Measurements from ENCODE around the gene GTF2E1. TPM values are rescaled to one million over a fixed set of nuclear protein-coding genes. Genes with fewer than 3 reads are reported as not detected.
A peak's percentile ranks its signal among the peaks of the same experiment; 100 is the strongest.

GTF2E1 gene
- total and polyA plus RNA-seq, 2 donors (not counting 1 experiment from before 2014, with no cell fraction given), result 11.5 to 15.7 TPM

DNA sequence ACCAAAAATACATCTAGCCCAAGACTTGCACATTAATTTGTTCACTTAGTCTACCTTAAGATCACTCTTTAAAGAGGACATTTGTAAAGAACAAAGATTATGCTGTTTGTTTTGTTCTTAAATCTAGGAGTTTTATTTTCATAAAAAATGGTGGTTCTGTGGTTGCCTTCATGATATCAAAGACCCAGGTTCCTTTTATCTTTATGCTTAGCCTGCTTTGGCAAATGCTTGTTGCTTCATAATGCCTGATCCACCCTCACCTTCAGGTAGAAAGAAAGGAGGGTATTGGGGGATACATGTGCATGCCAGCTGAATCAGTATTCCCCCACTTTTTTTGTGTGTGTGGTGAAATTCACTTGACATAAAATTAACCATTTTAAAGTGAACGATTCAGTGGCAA is 48.5 kb downstream of the GTF2E1 start:
- H4K20me1 ChIP-seq (ENCODE audit: control insufficient read depth, extremely low read depth, insufficient read depth, low read length), result no peaks in the 10 kb centered on the region
- H3K4me2 ChIP-seq (ENCODE audit: extremely low read depth, insufficient read depth, low read length), result no peak overlapping the region
- H3K4me1 ChIP-seq (ENCODE audit: control insufficient read depth, extremely low read depth, insufficient read depth, low read length), result peaks cover 5% of the 10 kb centered on the region
- no peaks in the 10 kb centered on the region for H3K36me3 ChIP-seq (ENCODE audit: control insufficient read depth, insufficient read depth, low read length)
- no peak for DNase-seq (ENCODE audit: low read depth in 2 of 2)
- no peaks in the 10 kb centered on the region for H3K79me2 ChIP-seq (ENCODE audit: control insufficient read depth, insufficient read depth, low read length)
- H3K9me3 ChIP-seq (ENCODE audit: control insufficient read depth, insufficient read depth, low read depth, low read length), result no peaks in the 10 kb centered on the region
- H3K4me3 ChIP-seq (replicated peaks in 1 of 4; ENCODE audit: control extremely low read depth in 1 of 4, insufficient read depth in 1 of 4, low read depth in 3 of 4, low read length in 4 of 4), result no peak overlapping the region
- no peak overlapping the region for H2AFZ ChIP-seq (ENCODE audit: low read length)
- H3K9ac ChIP-seq (ENCODE audit: insufficient read depth, low read length), result no peak overlapping the region
- TF ChIP-seq EZH2 (IDR thresholded peaks at IDR 0.05; ENCODE audit: low read length, missing control alignments), result no peak
- TF ChIP-seq CTCF (conservative IDR thresholded peaks at IDR 0.05 in 1 of 2, IDR thresholded peaks at IDR 0.05 in 1 of 2; ENCODE audit: low read depth in 1 of 2, low read length in 2 of 2), result no peak
- no peaks in the 10 kb centered on the region for H3K27me3 ChIP-seq (ENCODE audit: control insufficient read depth, insufficient read depth, low read length)
- no peak overlapping the region for H3K27ac ChIP-seq (ENCODE audit: insufficient read depth, low read length)

GRCh38 chr3:120791913-120792312 is 49.4 kb downstream of the GTF2E1 start:
- Histone ChIP-seq H3K9me3 (ENCODE audit: control insufficient read depth, insufficient read depth, low read depth, low read length) (no peaks in the 10 kb centered on the region), H3K4me2 (ENCODE audit: extremely low read depth, insufficient read depth, low read length) (no peak overlapping the region), H3K27ac (ENCODE audit: insufficient read depth, low read length) (no peak overlapping the region), H3K27me3 (ENCODE audit: control insufficient read depth, insufficient read depth, low read length) (no peaks in the 10 kb centered on the region), H3K36me3 (ENCODE audit: control insufficient read depth, insufficient read depth, low read length) (no peaks in the 10 kb centered on the region), H4K20me1 (ENCODE audit: control insufficient read depth, extremely low read depth, insufficient read depth, low read length) (no peaks in the 10 kb centered on the region), H2AFZ (ENCODE audit: low read length) (no peak overlapping the region), H3K9ac (ENCODE audit: insufficient read depth, low read length) (no peak overlapping the region), H3K4me3 (replicated peaks in 1 of 4; ENCODE audit: control extremely low read depth in 1 of 4, insufficient read depth in 1 of 4, low read depth in 3 of 4, low read length in 4 of 4) (no peak overlapping the region), H3K79me2 (ENCODE audit: control insufficient read depth, insufficient read depth, low read length) (no peaks in the 10 kb centered on the region), H3K4me1 (ENCODE audit: control insufficient read depth, extremely low read depth, insufficient read depth, low read length) (peaks cover 5% of the 10 kb centered on the region)
- no peak for TF ChIP-seq EZH2 (IDR thresholded peaks at IDR 0.05; ENCODE audit: low read length, missing control alignments)
- peak; percentile 15 to 88 for DNase-seq (ENCODE audit: low read depth in 2 of 2)

- TF ChIP-seq CTCF (conservative IDR thresholded peaks at IDR 0.05 in 1 of 2, IDR thresholded peaks at IDR 0.05 in 1 of 2; ENCODE audit: low read depth in 1 of 2, low read length in 2 of 2) (no peak), EZH2 (IDR thresholded peaks at IDR 0.05; ENCODE audit: low read length, missing control alignments) (no peak)
- Histone ChIP-seq H3K9ac (ENCODE audit: insufficient read depth, low read length) (no peak overlapping the region), H3K4me3 (replicated peaks in 1 of 4; ENCODE audit: control extremely low read depth in 1 of 4, insufficient read depth in 1 of 4, low read depth in 3 of 4, low read length in 4 of 4) (no peak overlapping the region), H3K4me1 (ENCODE audit: control insufficient read depth, extremely low read depth, insufficient read depth, low read length) (peaks cover 5% of the 10 kb centered on the region), H4K20me1 (ENCODE audit: control insufficient read depth, extremely low read depth, insufficient read depth, low read length) (no peaks in the 10 kb centered on the region), H3K36me3 (ENCODE audit: control insufficient read depth, insufficient read depth, low read length) (no peaks in the 10 kb centered on the region), H2AFZ (ENCODE audit: low read length) (no peak overlapping the region), H3K79me2 (ENCODE audit: control insufficient read depth, insufficient read depth, low read length) (no peaks in the 10 kb centered on the region), H3K4me2 (ENCODE audit: extremely low read depth, insufficient read depth, low read length) (no peak overlapping the region), H3K27ac (ENCODE audit: insufficient read depth, low read length) (no peak overlapping the region), H3K9me3 (ENCODE audit: control insufficient read depth, insufficient read depth, low read depth, low read length) (no peaks in the 10 kb centered on the region), H3K27me3 (ENCODE audit: control insufficient read depth, insufficient read depth, low read length) (no peaks in the 10 kb centered on the region)
- no peak for DNase-seq (ENCODE audit: low read depth in 2 of 2)
Observed at GRCh38 chr3:120793601-120794000, 51.1 kb downstream of the GTF2E1 start.

Measured in fibroblast of lung (primary cell).